Nephron progenitor cell (in vitro differentiated cells): Measurements from ENCODE around the gene WFIKKN2.
"Not testable (repeated sequence)": the region's sequence is repeated elsewhere in the genome, so short reads cannot be mapped to it uniquely, and the experiment has no call there.

ENCODE experiments used
- DNase-seq: peaks from one replicate; pipeline ENCODE4 v3.0.0; 2021
- H3K27ac Mint-ChIP-seq: 2 replicates; pipeline ENCODE4 v1.8.0; 2021; ENCODE audit warnings: mild to moderate bottlenecking, moderate library complexity, mixed read lengths
- H3K27me3 Mint-ChIP-seq: 2 replicates; pipeline ENCODE4 v1.8.0; 2021; ENCODE audit warnings: mild to moderate bottlenecking, low read depth, mixed read lengths; ENCODE audit not compliant: poor library complexity
- H3K36me3 Mint-ChIP-seq: 2 replicates; pipeline ENCODE4 v1.8.0; 2021; ENCODE audit warnings: low read depth, mixed read lengths
- H3K4me1 Mint-ChIP-seq: 2 replicates; pipeline ENCODE4 v1.8.0; 2021; ENCODE audit warnings: mixed read lengths
- H3K4me3 Mint-ChIP-seq: 2 replicates; pipeline ENCODE4 v1.8.0; 2021; ENCODE audit warnings: mild to moderate bottlenecking, moderate library complexity, mixed read lengths
- H3K9me3 Mint-ChIP-seq: 2 replicates; pipeline ENCODE4 v1.8.0; 2021; ENCODE audit warnings: mild to moderate bottlenecking, moderate library complexity, mixed read lengths
- TF ChIP-seq, protein P1 (sequence below): fragments of 200-600 bp; sonication (generic); IDR thresholded peaks from 2 replicates; pipeline ENCODE4 v1.5.0; 2021; ENCODE audit warnings: antibody characterized with exemption

Gene WFIKKN2

DNA sequence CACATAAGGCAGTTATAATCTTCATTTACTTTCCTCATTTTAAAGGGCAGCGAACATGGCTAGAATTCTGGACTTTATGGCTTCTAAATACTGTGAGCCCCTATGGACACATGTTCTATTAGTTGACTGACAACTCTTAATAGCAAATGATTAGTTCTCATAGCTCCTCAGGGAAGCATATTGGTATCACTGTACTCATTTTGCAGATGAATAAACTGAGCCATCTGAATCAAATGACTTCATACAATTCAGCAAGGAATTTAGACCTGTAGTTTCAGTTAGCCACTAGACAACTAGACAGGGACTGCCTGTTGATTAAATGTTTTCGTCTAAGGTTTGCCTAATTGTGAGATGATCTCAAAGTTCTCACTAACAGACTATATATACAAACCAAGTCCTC, 21.0 kb downstream of the WFIKKN2 start:
- Mint-ChIP-seq H3K9me3 (no peaks in the 10 kb centered on the region), H3K27me3 (peaks cover 18% of the 10 kb centered on the region)

DNA sequence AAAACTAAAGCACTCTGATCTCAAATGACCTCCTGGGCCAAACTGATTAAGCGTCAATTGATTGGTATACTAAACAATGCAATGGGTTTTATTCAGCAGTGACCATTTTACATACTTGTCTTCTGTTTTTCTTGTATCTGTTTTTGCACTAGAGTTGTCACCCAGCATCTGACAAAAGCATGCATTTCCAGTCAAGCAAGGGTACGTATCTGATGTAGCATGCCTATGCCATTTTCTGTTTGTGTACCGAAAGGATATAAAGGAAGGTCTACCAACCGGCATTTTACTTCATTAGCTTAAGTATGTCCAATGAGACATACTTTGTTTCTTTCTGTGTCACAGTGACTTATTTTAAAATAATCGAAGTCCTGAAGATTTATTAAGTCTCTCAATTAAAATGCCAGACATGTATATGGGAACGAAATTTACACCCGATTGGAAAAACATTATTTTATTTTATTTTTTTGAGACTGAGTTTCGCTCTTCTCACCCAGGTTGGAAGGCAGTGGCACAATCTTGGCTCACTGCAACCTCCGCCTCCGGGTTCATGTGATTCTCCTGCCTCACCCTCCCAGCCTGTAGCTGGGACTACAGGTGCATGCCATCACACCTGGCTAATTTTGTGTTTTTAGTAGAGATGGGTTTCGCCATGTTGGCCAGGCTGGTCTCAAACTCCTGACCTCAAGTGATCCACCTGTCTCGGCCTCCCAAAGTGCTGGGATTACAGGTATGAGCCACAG, 23.3 kb downstream of the WFIKKN2 start:
- Mint-ChIP-seq H3K36me3 (peaks cover 18% of the 10 kb centered on the region), H3K9me3 (no peaks in the 10 kb centered on the region), H3K27ac (no peak overlapping the region), H3K27me3 (peaks cover 16% of the 10 kb centered on the region), H3K4me1 (peaks cover 24% of the 10 kb centered on the region), H3K4me3 (no peak overlapping the region)
- TF ChIP-seq, protein P1, sequence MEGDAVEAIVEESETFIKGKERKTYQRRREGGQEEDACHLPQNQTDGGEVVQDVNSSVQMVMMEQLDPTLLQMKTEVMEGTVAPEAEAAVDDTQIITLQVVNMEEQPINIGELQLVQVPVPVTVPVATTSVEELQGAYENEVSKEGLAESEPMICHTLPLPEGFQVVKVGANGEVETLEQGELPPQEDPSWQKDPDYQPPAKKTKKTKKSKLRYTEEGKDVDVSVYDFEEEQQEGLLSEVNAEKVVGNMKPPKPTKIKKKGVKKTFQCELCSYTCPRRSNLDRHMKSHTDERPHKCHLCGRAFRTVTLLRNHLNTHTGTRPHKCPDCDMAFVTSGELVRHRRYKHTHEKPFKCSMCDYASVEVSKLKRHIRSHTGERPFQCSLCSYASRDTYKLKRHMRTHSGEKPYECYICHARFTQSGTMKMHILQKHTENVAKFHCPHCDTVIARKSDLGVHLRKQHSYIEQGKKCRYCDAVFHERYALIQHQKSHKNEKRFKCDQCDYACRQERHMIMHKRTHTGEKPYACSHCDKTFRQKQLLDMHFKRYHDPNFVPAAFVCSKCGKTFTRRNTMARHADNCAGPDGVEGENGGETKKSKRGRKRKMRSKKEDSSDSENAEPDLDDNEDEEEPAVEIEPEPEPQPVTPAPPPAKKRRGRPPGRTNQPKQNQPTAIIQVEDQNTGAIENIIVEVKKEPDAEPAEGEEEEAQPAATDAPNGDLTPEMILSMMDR: no peak
- no peak for DNase-seq

More for the DNA sequence above, 21.0 kb downstream of the WFIKKN2 start:
- Mint-ChIP-seq H3K4me3 (no peak overlapping the region), H3K36me3 (peaks cover 3% of the 10 kb centered on the region), H3K27ac (no peak overlapping the region), H3K4me1 (peaks cover 23% of the 10 kb centered on the region)
- TF ChIP-seq, protein P1: no peak
- no peak for DNase-seq

DNA sequence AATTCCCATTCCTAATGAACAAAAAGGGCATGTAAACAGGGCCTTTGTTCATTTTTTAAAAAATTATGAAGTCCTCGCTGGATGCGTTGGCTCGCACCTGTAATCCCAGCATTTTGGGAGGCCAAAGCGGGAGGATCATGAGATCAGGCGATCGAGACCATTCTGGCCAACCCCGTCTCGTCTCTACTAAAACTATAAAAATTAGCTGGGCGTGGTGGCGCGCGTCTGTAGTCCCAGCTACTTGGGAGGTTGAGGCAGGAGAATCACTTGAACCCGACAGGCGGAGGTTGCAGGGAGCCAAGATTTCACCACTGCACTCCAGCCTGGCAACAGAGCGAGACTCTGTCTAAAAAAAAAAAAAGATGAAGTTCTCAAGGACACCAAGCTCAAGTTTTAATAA, 24.3 kb downstream of the WFIKKN2 start:
- not testable (repeated sequence) for DNase-seq, H3K27ac Mint-ChIP-seq, H3K27me3 Mint-ChIP-seq, H3K9me3 Mint-ChIP-seq, H3K4me3 Mint-ChIP-seq
- Mint-ChIP-seq H3K36me3 (peaks cover 18% of the 10 kb centered on the region), H3K4me1 (peaks cover 30% of the 10 kb centered on the region)

DNA sequence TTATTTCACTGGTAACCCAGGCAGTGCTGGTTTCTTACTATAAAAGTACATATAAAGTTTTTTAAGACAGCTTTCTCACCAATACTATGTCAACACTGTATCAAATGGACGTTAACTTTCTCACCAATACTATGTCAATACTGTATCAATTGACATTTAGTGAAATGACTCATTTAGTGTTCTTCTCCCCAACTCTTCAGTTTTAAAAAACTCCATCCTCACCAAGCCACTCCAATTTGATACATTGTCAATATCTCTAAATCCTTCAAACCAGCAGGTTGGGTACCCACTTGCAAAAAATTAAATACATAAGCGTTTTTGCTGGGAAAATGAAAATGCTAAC, 25.9 kb downstream of the WFIKKN2 start:
- peaks cover 18% of the 10 kb centered on the region for H3K36me3 Mint-ChIP-seq
- H3K4me3 Mint-ChIP-seq: no peak overlapping the region
- H3K27ac Mint-ChIP-seq: peak overlapping the region; percentile 43
- TF ChIP-seq, protein P1: no peak
- peaks cover 34% of the 10 kb centered on the region for H3K4me1 Mint-ChIP-seq
- DNase-seq: no peak
- peaks cover 3% of the 10 kb centered on the region for H3K27me3 Mint-ChIP-seq
- no peaks in the 10 kb centered on the region for H3K9me3 Mint-ChIP-seq

DNA sequence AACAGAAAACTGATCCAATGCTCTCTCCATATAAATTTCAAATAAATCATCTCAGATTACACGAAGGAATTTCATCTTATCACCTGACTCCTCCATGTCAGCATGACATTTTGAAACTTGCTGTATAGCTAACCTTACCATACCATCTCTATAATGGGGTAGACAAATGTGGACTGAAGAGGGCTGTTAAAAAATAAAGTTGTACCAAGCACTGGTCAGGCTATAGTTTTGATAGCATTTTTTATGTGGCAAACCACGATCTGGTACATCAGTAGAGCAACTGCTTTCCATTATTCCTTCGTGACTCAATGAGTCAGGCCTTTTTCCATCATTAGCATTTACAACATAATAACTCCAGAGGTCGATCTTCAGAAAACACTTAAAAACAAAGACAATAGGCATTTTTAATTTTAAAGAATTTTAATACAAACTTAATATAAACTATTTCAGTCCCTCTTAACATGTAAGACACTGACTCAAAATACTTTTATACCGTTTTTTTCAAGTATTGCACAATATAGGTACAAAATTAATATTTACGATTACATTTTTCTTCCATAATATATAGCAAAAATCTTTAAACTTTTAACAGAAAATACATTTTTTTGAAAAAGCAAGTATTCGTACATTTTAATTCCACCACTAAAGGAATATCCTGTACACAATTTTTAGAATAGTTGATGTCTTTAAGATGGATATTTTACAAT, 26.6 kb downstream of the WFIKKN2 start:
- DNase-seq: no peak
- Mint-ChIP-seq H3K36me3 (peaks cover 18% of the 10 kb centered on the region), H3K4me3 (no peak overlapping the region), H3K4me1 (peaks cover 34% of the 10 kb centered on the region), H3K9me3 (no peaks in the 10 kb centered on the region), H3K27ac (no peak overlapping the region), H3K27me3 (peaks cover 3% of the 10 kb centered on the region)
- TF ChIP-seq, protein P1: no peak

DNA sequence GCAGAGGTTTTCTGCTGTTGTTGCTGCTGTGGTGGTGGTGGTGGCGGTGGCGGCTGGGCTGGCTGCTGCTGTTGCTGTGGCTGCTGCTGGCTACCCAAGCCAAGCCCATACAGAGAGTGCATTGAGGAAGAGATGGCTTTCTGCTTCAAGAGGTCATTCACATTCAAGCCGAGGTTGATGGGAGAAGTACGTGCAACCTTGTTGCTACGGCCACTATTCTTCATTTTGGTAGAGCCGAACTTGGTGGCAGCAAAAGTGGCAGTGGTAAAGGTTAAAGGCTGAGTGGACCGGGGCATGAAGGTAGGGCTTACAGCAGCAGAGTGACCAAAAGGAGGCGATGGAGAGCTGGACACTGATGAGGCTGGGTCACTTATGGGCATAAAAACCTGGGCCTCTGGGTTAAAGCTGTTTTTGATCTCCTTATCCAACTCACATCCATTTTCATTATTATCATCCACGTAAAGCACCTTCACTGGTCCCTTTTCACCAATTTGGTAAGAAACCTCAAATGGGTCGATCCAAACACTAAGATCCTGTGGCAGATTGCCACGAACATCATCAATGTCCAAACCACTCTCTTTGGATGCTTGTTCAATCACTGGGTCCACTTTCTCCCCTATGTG, 27.9 kb downstream of the WFIKKN2 start:
- no peaks in the 10 kb centered on the region for H3K9me3 Mint-ChIP-seq
- peaks cover 18% of the 10 kb centered on the region for H3K36me3 Mint-ChIP-seq
- H3K4me3 Mint-ChIP-seq: peak overlapping the region; percentile 100
- peak; percentile 46 for DNase-seq
- peaks cover 3% of the 10 kb centered on the region for H3K27me3 Mint-ChIP-seq
- TF ChIP-seq, protein P1: peak; percentile 41
- peak overlapping the region; percentile 17 for H3K27ac Mint-ChIP-seq
- H3K4me1 Mint-ChIP-seq: peaks cover 48% of the 10 kb centered on the region
